Thoracic aorta (tissue), 2 donors: ENCODE results near the gene GARIN5B. TPM values are rescaled to one million over a fixed set of nuclear protein-coding genes. Genes with fewer than 3 reads are reported as not detected.

ENCODE experiments used
- ATAC-seq: fragments of 150-250 bp; one replicate; pipeline ENCODE4 v1.8.0; 2017; ENCODE audit warnings: low read depth; ENCODE audit not compliant: insufficient number of reproducible peaks, low FRiP score
- DNase-seq: peaks from one replicate; pipeline ENCODE4 v3.0.0-alpha.2; 2020; ENCODE audit warnings: low spot score
- H3K27ac ChIP-seq, 2 donors: fragments of 200-600 bp; sonication (generic); 1 replicate in 1 of 2; 2 replicates in 1 of 2; pipeline ENCODE4 v1.5.1; 2016; ENCODE audit warnings: mild to moderate bottlenecking in 2 of 2, moderate library complexity in 2 of 2
- H3K27me3 ChIP-seq: fragments of 200-600 bp; sonication (generic); replicated peaks from 2 replicates; pipeline ENCODE4 v1.6.0; 2016; ENCODE audit warnings: mild to moderate bottlenecking; ENCODE audit not compliant: insufficient read depth
- H3K36me3 ChIP-seq: fragments of 200-600 bp; sonication (generic); one replicate; pipeline ENCODE4 v1.5.1; 2016
- H3K4me1 ChIP-seq, 2 donors: fragments of 200-600 bp; sonication (generic); 1 replicate in 1 of 2; 2 replicates in 1 of 2; pipeline versions ENCODE4 v1.5.1 to v1.6.0; 2016; ENCODE audit warnings: low read depth in 2 of 2, mild to moderate bottlenecking in 1 of 2; ENCODE audit not compliant: control insufficient read depth in 1 of 2
- H3K4me3 ChIP-seq: fragments of 200-600 bp; sonication (generic); 2 replicates; pipeline ENCODE4 v1.5.1; 2016; ENCODE audit warnings: mild to moderate bottlenecking
- H3K9me3 ChIP-seq: fragments of 200-600 bp; sonication (generic); 2 replicates; pipeline ENCODE4 v1.5.1; 2016
- total RNA-seq, 2 donors: library from RNA; depleted of rRNA; stranded (reverse); fragments of >200 nt; gene quantifications; one replicate each; pipeline versions ENCODE4 v1.1.0 to v1.2.3, GENCODE V29; 2016
- TF ChIP-seq, protein P1 (sequence below): fragments of 200-600 bp; sonication (generic); IDR thresholded peaks from one replicate; pipeline ENCODE4 v1.5.1; 2019; ENCODE audit warnings: antibody characterized with exemption

Gene GARIN5B
- total RNA-seq, 2 donors from 2014 or later = not detected

GRCh38 chr19:55373993-55374757 lies 11.1 kb upstream of the GARIN5B start:
- no peak for ATAC-seq
- peaks cover 0 to 6% of the 10 kb centered on the region in 2 donors for H3K4me1 ChIP-seq
- peaks cover 14% of the 10 kb centered on the region for H3K27me3 ChIP-seq
- H3K9me3 ChIP-seq = no peaks in the 10 kb centered on the region
- H3K4me3 ChIP-seq = no peak overlapping the region
- H3K36me3 ChIP-seq = no peaks in the 10 kb centered on the region
- no peak overlapping the region for H3K27ac ChIP-seq
- no peak for DNase-seq
- TF ChIP-seq, protein P1, sequence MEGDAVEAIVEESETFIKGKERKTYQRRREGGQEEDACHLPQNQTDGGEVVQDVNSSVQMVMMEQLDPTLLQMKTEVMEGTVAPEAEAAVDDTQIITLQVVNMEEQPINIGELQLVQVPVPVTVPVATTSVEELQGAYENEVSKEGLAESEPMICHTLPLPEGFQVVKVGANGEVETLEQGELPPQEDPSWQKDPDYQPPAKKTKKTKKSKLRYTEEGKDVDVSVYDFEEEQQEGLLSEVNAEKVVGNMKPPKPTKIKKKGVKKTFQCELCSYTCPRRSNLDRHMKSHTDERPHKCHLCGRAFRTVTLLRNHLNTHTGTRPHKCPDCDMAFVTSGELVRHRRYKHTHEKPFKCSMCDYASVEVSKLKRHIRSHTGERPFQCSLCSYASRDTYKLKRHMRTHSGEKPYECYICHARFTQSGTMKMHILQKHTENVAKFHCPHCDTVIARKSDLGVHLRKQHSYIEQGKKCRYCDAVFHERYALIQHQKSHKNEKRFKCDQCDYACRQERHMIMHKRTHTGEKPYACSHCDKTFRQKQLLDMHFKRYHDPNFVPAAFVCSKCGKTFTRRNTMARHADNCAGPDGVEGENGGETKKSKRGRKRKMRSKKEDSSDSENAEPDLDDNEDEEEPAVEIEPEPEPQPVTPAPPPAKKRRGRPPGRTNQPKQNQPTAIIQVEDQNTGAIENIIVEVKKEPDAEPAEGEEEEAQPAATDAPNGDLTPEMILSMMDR = no peak

DNA sequence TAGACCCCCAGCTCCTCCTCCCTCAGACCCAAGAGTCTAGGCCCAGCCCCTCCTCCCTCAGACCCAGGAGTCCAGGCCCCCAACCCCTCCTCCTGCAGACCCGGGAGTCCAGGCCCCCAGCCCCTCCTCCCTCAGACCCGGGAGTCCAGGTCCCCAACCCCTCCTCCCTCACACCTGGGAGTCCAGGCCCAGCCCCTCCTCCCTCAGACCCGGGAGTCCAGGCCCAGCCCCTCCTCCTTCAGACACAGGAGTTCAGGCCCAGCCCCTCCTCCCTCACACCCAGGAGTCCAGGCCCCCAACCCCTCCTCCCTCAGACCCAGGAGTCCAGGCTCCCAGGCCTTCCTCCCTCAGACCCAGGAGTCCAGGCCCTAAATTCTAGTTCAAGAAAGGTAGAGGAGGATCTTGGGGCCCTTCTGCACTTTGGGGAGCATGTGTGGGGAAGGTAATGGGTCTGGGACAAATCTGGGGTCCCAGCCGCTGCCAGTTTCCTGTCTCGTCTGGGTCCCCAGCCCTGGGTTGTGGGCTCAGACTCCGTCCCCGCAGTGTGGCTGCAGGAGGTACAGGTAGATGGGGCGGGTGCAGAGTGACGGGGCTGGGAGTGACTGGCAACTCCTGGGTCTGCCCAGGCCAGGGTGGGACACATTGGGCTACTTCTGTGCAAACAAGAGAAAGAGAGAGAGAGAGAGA lies 10.4 kb upstream of the GARIN5B start:
- Histone ChIP-seq H3K27me3 (peaks cover 19% of the 10 kb centered on the region), H3K27ac (no peak overlapping the region)

DNA sequence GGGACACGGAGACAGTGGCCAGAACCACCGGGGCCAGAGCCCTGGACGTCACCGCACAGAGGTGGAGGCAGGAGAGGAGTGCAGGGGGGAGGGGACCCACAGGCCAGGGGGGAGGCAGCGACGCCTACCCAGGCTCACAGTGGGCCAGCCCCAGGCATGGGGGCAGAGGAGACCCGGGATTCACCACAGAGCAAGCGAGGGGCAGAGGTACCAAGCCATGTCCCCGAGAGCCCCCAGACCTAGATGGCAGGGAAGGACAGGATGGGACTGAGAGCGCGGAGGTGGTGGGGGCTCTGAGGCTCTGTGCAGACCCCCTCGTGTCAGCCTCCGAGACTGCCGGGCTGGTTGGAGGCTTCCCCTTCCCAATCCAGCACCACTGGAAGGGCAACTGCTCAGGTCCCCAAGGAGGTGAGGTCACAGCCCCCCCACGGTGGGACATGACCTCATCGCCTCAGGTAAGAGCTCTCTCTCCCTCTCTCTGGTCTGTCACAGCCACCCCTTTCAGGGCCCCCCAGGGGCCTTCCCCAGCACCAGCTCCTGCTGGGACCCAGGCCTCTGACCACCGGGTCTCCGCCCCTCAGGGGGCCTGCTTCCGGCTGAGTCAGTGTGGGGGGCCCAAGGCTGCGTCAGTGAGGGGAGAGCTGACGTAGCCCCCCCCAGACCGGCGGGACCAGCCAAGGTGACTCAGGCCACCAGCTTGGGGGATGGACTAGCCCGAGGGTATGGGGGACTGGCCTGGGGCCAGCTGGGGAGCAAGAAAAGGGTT lies 9.4 kb upstream of the GARIN5B start:
- H3K27ac ChIP-seq = no peak overlapping the region
- no peaks in the 10 kb centered on the region for H3K9me3 ChIP-seq
- ATAC-seq (no peak), DNase-seq (no peak)
- no peak overlapping the region for H3K4me3 ChIP-seq
- no peaks in the 10 kb centered on the region for H3K36me3 ChIP-seq
- H3K27me3 ChIP-seq = peaks cover 22% of the 10 kb centered on the region
- H3K4me1 ChIP-seq = peaks cover 0 to 13% of the 10 kb centered on the region in 2 donors
- TF ChIP-seq, protein P1 = no peak

More for the DNA sequence above, 10.4 kb upstream of the GARIN5B start:
- no peak for DNase-seq
- Histone ChIP-seq H3K9me3 (no peaks in the 10 kb centered on the region), H3K4me1 (peaks cover 0 to 13% of the 10 kb centered on the region in 2 donors), H3K36me3 (no peaks in the 10 kb centered on the region), H3K4me3 (no peak overlapping the region)
- TF ChIP-seq, protein P1 = no peak
- no peak for ATAC-seq

DNA sequence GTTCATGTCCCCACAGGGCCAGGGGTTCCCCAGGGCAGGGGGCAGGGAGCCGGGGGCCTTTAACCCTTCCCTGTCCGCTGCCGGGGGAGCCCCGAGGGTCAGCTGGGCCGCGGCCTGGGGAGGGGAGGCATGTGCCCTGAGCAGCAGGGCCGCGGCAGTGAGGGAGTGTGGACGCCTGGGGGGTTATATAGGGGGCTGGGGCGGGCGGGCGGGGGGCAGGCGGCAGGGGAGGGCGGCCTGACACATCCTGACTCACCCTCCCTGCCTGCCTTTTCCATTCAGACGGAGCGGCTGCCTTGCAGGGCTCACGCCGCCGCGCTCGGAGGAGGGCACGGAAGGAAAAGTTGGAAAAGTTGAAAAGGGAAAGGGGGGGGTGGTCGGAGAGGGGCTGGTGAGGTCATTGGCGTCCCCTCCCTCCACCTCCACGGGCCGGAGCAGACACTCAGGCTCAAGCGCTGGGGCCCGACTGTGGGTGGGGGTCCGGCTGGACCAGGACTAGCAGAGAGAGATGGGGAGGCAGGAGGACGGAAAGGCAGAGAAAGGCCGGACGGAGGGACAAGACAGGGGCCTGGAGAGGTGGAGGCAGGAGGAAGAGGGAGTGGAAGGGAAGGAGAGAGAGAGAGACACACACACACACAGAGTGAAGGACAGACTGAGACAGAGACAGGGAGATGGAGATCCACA lies 7.4 kb upstream of the GARIN5B start, which contains the start of gene IL11:
TSS of gene IL11 (minus strand) at position 159 of the 684 bp plus-strand sequence. CDS start at position 6, 153 bp downstream.
- Histone ChIP-seq H3K4me1 (peaks cover 0 to 13% of the 10 kb centered on the region in 2 donors), H3K9me3 (no peaks in the 10 kb centered on the region), H3K4me3 (peak within 1 kb of the TSS; percentile 54), H3K27ac (no peak within 1 kb of the TSS), H3K27me3 (peaks cover 13% of the 10 kb centered on the region), H3K36me3 (no peaks in the 10 kb centered on the region)
- DNase-seq = no peak
- no peak for ATAC-seq
- TF ChIP-seq, protein P1 = no peak
